ENCODE measurements around the gene APEH. TPM values are rescaled to one million over a fixed set of nuclear protein-coding genes. Genes with fewer than 3 reads are reported as not detected.

Gene APEH
- total and polyA plus RNA-seq, 9 of the 15 experiments (the other 6 are each of a cell fraction or from before 2014, with no cell fraction given), result 70.9 to 177 (median 117) TPM

DNA sequence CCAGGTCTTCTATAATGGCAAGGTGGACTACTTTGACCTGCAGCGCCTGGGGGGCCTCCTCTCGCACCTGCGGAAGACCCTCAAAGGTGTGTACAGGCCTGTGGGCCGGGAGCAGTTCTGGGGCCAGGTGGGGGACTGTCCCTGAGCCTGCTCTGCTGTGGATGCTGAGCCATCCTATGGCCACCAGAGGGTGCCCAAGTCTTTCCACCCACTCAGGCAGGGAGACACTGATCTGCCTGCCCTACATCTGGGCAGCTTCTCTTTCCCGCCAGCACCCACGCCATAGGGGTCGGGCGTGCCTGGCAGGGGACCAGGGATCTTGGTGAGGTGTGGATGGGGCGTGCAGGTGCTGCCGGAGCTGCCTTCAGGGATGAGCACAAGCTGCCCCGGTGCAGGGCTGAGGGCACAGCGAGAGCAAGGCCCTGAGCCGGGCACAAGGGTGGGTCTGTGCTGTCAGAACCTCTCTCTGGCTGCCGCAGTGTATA lies 29.3 kb downstream of the APEH start (continued):
- TF ChIP-seq POLR2G (IDR thresholded peaks at IDR 0.05; ENCODE audit: low read depth, low read length) (0 out of 2 replicates have a peak, but pooled peaks have one; percentile 28), STAG1 (CRISPR knock-in tag; IDR thresholded peaks at IDR 0.05; ENCODE audit: borderline replicate concordance) (peak; percentile 84; the same call in 1 of the 2 replicates), HCFC1 (IDR thresholded peaks at IDR 0.05; ENCODE audit: low read depth, low read length) (no peak), RAD21 (CRISPR knock-in tag; conservative IDR thresholded peaks at IDR 0.05 in 1 of 2, IDR thresholded peaks at IDR 0.05 in 1 of 2) (peak; percentile 60 to 69)
- TF ChIP-seq, protein P1, sequence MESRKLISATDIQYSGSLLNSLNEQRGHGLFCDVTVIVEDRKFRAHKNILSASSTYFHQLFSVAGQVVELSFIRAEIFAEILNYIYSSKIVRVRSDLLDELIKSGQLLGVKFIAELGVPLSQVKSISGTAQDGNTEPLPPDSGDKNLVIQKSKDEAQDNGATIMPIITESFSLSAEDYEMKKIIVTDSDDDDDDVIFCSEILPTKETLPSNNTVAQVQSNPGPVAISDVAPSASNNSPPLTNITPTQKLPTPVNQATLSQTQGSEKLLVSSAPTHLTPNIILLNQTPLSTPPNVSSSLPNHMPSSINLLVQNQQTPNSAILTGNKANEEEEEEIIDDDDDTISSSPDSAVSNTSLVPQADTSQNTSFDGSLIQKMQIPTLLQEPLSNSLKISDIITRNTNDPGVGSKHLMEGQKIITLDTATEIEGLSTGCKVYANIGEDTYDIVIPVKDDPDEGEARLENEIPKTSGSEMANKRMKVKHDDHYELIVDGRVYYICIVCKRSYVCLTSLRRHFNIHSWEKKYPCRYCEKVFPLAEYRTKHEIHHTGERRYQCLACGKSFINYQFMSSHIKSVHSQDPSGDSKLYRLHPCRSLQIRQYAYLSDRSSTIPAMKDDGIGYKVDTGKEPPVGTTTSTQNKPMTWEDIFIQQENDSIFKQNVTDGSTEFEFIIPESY (CRISPR knock-in tag; IDR thresholded peaks at IDR 0.05), result peak; percentile 62; the same call in 1 of the 2 replicates
- TF ChIP-seq, protein P2, sequence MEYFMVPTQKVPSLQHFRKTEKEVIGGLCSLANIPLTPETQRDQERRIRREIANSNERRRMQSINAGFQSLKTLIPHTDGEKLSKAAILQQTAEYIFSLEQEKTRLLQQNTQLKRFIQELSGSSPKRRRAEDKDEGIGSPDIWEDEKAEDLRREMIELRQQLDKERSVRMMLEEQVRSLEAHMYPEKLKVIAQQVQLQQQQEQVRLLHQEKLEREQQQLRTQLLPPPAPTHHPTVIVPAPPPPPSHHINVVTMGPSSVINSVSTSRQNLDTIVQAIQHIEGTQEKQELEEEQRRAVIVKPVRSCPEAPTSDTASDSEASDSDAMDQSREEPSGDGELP (CRISPR knock-in tag; IDR thresholded peaks at IDR 0.05; ENCODE audit: borderline replicate concordance), result no peak

DNA sequence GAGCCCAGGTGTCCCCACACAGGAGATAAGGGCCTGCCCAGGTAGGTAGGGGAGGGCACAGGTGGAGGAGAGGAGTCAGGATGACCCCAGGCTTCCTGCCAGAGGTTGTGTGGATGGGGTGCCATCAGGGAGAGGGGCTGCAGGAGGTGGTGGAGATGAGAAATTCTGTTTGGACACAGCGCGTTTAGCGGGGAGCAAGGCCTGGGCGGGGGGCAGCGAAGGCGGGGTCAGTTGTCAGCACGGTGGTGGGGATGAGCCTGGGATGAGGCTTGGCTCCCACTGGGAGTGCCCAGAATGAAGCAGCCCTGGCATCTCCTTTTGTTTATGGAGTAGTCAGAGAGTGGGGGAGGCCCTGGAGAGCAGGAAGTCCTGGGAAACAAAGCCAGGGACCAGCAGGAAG lies 29.8 kb downstream of the APEH start:
- H3K27ac ChIP-seq (ENCODE audit: extremely low read depth, low read depth, low read length), result no peak overlapping the region
- H3K4me1 ChIP-seq (replicated peaks in 1 of 2; ENCODE audit: control insufficient read depth in 2 of 2, insufficient read depth in 2 of 2, low read length in 2 of 2), result peaks cover 0 to 10% of the 10 kb centered on the region in 2 experiments; a peak in 2 of 5 replicates
- POLR2A ChIA-PET, result no interaction called here
- no peaks in the 10 kb centered on the region for H3K27me3 ChIP-seq (ENCODE audit: control insufficient read depth in 2 of 2, insufficient read depth in 2 of 2, low read length in 2 of 2)
- DNase-seq (ENCODE audit: extremely low read depth in 1 of 4, low spot score in 3 of 4), result no peak
- no peaks in the 10 kb centered on the region for H3K79me2 ChIP-seq (ENCODE audit: control insufficient read depth, insufficient read depth, low read length)
- CTCF ChIA-PET (ENCODE audit: low intra/inter-chr PET ratio), result interaction anchor here (1.6 kb wide), 1 partner anchor 136 kb away, joined by 16 read pairs; no protein-coding TSS in a partner anchor
- no peak overlapping the region for H3K4me2 ChIP-seq (ENCODE audit: insufficient read depth, low read length)
- no peaks in the 10 kb centered on the region for H3K9me1 ChIP-seq (ENCODE audit: control insufficient read depth, insufficient read depth, low read length)
- H4K20me1 ChIP-seq (replicated peaks; ENCODE audit: control insufficient read depth, insufficient read depth, low read length), result no peaks in the 10 kb centered on the region
- H3K9me3 ChIP-seq (replicated peaks; ENCODE audit: control insufficient read depth, insufficient read depth, low read depth, low read length), result no peaks in the 10 kb centered on the region
- H3K9ac ChIP-seq (ENCODE audit: insufficient read depth in 1 of 2, low read depth in 2 of 2, low read length in 2 of 2), result no peak overlapping the region
- no peak overlapping the region for H2AFZ ChIP-seq (ENCODE audit: low read depth, low read length)
- peaks cover 79% of the 10 kb centered on the region; the same call in 2 of the 3 replicates for H3K36me3 ChIP-seq (ENCODE audit: control insufficient read depth, insufficient read depth, low read length)
- H3K4me3 ChIP-seq, result no peak overlapping the region
- ATAC-seq, result no peak
- in situ Hi-C loops (cut with MboI) (loop anchor here (5.0 kb wide), 1 partner anchor 138 kb away; no protein-coding TSS in a partner anchor), intact Hi-C loops (cut with micrococcal nuclease) (loop anchor here (1.0 to 5.0 kb wide), 2 partner anchors 135 to 203 kb away; no protein-coding TSS in a partner anchor)
- BruUV-seq (replicated peaks), result no TSS peak
- no peak for FAIRE-seq
- WGBS (ENCODE audit: insufficient coverage, low coverage, missing lambda C conversion rate), result no CpG with 5 or more reads among the region's 7 CpGs
- TF ChIP-seq SRSF3 (IDR thresholded peaks at IDR 0.05; ENCODE audit: insufficient read depth, low read length) (no peak), SMAD3 (CRISPR knock-in tag; conservative IDR thresholded peaks at IDR 0.05) (no peak), HNRNPL (IDR thresholded peaks at IDR 0.05; ENCODE audit: low read depth, low read length) (no peak), RHOXF2B (CRISPR knock-in tag; conservative IDR thresholded peaks at IDR 0.05) (no peak), E2F3 (CRISPR knock-in tag; IDR thresholded peaks at IDR 0.05) (no peak), TRIM24 (IDR thresholded peaks at IDR 0.05) (no peak), ZNF695 (CRISPR knock-in tag; IDR thresholded peaks at IDR 0.05) (no peak), THRAP3 (IDR thresholded peaks at IDR 0.05; ENCODE audit: borderline replicate concordance) (no peak), ZNF76 (CRISPR knock-in tag; IDR thresholded peaks at IDR 0.05; ENCODE audit: borderline replicate concordance) (no peak), ZNF311 (CRISPR knock-in tag; IDR thresholded peaks at IDR 0.05) (no peak), ZNF280B (CRISPR knock-in tag; IDR thresholded peaks at IDR 0.05) (no peak), FIP1L1 (IDR thresholded peaks at IDR 0.05; ENCODE audit: low read depth, low read length, poor library complexity, severe bottlenecking) (no peak)
